ENCODE measurements around the gene ANKRD34C.
"Not testable (repeated sequence)": the region's sequence is repeated elsewhere in the genome, so short reads cannot be mapped to it uniquely, and the experiment has no call there.

The ANKRD34C gene

GRCh38 chr15:79311901-79312553, 29.5 kb downstream of the ANKRD34C start:
- no peak for DNase-seq

DNA sequence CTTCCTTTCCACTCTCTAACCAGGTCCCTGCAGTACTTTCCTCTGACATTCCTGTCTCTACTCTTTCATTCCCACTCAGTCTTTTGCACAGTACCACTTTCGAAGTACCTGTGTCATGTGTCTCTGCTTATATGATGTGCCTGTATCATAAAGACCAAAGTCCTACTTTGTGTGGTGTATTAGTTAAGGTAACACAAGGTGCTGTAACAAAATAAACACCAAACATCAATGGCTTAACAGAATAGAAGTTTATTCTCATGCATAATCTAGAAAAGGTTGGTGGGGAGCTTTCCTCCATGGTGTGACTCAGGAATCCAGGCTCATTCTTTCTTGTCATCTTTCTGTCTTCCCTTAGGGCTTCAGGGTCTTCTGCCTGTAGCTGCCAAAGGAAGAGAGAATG, 31.7 kb downstream of the ANKRD34C start:
- DNase-seq: no peak

- no peak for DNase-seq
These were observed 32.3 kb downstream of the ANKRD34C start for GRCh38 chr15:79314811-79315210.

DNA sequence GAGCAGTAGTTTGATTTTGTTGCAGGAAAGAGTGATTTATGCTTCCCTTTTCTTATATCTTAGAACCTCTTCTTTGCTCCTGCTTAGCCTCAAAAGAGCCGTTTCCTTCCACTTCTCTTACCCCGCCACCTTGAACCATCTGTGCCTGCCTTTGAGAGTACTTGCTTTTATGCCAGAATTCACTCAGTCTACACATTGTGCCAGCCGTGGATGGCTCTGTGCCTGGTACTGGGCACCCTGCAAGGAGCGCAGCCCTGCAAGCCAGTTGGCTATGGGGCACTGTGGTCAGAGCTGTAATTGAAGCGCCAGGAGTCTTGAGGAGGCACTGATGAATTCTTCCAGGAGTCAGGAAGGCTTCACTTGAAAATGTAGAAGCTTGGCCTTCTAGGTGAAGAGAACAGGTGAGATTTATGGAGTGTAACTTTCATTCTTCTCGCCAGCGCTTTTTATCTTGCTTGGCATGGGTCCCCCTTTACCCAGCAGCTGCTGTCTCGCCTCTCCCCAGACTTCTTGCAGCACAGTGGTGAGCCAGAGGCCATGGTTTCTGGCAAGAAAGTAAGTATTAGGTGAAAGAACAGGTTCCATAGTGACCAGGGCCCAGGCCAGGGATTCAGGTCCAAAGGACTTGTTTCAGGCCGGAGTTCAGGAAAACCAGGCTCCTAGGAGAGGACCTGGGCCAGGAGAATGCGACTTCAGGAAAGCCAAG, 33.3 kb downstream of the ANKRD34C start:
- no peak for DNase-seq

DNA sequence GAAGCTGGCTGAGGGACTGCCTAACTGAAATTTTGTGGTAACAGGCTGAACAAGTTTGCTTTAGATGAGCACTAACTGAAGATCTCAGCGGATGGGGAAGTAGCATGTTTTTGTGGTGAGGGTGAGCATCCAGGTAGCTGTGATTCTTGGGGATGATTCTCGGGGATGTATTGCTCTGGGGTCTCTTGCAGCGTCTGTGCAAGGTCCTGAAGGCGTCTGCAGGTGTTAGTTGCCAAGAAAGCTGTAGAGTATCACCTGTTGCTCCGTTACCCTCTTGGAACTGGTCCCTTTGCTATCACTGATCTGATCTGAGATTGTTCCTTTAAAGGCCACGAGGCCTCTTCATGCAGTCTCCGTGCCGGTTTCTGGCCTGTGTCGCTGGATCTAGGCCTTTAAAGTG, 34.3 kb downstream of the ANKRD34C start:
- no peak for DNase-seq

- DNase-seq: not testable (repeated sequence)
These were observed 37.5 kb downstream of the ANKRD34C start for GRCh38 chr15:79319973-79320372.

- no peak for DNase-seq
These were observed 39.4 kb downstream of the ANKRD34C start for GRCh38 chr15:79321876-79322275.

DNA sequence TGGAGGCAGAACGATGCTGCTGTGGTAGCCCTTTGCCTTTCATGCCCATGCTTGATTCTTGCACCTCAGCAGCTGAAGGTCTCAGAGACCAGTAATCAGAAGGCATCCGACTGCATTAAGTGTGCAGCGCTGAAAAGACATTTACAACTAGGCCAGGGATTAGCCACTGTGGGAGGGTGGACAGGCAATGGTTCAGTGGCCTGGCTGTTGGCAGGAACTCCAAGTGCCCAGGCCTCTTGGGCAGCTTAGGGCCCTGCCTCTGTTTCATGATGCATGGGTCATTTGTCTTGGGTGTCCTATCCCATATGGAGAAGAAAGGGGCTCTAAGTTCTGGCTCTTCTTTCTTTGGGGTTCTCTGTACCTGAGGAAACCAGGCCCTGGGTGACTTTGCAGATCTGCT, 39.8 kb downstream of the ANKRD34C start:
- no peak for DNase-seq

- no peak for DNase-seq
These were observed 40.4 kb downstream of the ANKRD34C start for GRCh38 chr15:79322945-79323344.

GRCh38 chr15:79329171-79329611, 46.7 kb downstream of the ANKRD34C start:
- DNase-seq: no peak
